Right forelimb (tissue), 1 donor: ENCODE data around the gene GDPD5.
A peak's percentile ranks its signal among the peaks of the same experiment; 100 is the strongest.

Source experiments
- DNase-seq: peaks from one replicate; pipeline ENCODE4 v3.0.0-alpha.2; 2018

GDPD5 gene

GRCh38 chr11:75558939-75559843 lies 33.5 kb upstream of the GDPD5 start:
- peak; percentile 80 for DNase-seq

- DNase-seq = peak; percentile 82
Measured at GRCh38 chr11:75557666-75558494, 32.1 kb upstream of the GDPD5 start.

DNA sequence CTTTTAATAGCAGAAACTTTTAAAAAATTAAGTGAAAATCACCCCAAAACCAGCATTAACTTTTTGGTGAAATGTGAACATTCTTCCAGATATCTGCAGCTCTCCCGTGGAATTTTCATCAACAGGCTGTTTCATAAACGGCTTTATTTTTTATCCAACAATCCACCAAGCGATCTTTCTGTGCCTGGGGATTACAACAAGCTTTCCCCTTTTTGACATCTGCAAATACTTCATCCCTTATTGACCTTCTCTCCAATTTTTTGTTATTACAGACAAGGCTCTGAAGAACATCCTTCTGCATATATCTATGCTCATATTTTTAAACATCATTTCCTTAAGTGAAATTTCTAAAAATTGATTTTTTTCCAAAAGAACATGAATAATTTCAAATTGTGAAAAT lies 30.5 kb upstream of the GDPD5 start:
- DNase-seq = no peak

DNA sequence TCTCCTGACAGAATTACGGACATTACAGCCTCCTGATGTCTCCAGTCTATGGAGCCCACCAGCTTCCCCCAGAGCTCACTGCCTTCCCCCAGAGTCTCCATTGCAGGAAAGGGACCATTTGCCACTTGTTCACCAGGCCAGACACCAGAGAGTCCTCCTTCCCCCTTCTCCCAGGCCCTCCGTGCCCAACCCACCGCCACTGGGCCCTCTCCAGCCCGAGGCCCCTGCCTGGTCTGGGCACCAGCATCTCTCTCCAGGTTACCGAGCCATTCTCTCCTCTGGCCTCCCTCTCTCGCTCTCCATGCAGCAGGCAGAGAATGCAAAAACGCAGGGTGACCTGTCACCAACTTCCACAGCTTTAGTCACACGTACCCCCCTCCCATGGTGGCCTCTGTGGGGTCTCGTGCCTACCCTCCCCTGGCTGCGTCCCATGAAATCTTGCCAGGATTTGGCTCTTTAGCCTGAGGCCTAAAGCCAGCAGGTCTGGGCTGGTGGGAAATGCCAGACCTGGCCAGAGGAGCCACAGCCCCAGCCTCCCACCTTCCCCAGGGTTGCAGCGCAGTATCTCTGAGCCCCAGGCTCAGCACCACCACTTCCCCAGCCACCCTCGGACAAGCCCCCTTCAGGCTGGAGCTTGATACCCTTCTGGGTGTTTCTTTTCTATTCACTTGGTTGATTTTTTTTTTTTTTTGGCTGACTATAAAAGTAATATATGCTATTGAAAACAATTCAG lies 29.5 kb upstream of the GDPD5 start:
- DNase-seq = no peak

DNA sequence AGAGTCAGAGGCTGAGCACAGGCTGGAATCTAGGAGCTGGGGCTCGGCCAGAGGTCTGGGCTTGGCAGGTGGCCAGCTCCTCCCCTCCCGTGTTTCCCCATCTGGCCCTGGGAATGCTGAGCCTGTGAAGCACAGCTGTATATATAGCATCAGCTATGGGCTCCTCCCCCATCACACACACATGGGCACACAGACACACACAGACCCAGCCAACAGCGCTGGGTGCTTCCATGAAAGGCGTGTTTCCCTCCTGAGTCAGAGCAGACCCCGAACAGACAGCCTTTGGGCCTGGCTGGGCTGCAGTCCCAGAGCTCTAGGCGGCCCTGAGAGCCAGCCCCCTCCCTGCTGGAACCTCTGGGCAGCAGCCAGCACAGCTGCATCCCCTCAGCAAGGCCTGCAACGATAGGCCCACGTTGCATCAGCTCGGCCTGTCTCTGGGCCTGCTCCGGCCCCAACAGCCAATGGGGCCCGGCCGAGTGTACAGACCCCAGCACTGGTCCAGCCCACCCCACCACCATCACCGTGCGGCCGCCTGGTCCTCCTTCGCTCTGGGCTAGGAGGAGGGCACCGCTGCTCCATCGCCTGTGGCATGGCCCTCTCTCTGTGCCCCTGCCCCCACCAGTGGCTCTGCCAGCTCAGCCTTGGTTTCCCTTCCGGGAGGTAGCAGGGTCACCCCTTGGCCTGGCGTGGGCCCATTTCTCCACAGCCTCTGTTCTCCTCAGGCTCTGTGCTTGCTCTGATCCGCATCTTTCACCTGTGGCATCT lies 28.7 kb upstream of the GDPD5 start:
- DNase-seq = peak; percentile 98

DNA sequence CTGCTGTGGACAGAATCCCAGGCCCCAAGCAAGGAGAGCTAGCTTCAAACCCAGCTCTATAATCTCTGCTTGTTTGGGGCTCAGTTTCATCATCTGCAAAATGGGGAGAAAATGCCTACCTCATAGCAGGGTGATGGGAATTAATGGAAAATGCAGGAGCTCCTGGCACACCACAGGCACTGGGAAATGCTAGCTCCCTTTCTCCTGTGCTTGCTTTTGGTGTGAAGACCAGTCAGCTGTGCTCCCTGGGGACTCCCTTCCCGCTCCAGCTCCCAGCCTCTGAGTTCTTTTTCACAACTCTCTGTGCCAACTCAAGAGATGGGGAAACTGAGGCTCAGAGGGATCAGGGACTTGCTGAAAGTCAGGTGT lies 28.1 kb upstream of the GDPD5 start:
- DNase-seq = no peak

GRCh38 chr11:75553182-75553581 lies 27.4 kb upstream of the GDPD5 start:
- no peak for DNase-seq

- no peak for DNase-seq
Measured at GRCh38 chr11:75549370-75549958, 23.7 kb upstream of the GDPD5 start.

GRCh38 chr11:75548595-75549272 lies 23.0 kb upstream of the GDPD5 start:
- no peak for DNase-seq

GRCh38 chr11:75547617-75548058 lies 21.9 kb upstream of the GDPD5 start:
- DNase-seq = peak; percentile 85

DNA sequence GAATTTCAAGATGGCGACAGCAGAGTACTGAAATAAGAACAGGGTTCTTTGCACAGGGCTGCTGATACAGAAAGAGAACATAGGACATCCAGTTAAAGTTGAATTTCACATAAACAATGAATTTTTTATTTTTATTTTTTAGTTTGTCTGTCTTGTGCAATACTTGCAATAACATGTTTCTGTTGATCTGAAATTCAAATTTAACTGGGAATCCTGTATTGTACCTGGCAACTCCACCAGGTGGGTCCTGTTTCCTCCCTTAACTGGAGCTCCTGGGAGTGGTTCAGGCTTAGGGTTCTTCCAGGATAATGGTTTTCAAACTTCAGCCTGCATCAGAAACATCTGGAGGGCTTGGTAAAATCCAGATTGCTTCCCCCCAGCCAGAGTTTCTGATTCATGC lies 21.4 kb upstream of the GDPD5 start:
- DNase-seq = no peak

GRCh38 chr11:75543806-75544205 lies 18.1 kb upstream of the GDPD5 start:
- no peak for DNase-seq

DNA sequence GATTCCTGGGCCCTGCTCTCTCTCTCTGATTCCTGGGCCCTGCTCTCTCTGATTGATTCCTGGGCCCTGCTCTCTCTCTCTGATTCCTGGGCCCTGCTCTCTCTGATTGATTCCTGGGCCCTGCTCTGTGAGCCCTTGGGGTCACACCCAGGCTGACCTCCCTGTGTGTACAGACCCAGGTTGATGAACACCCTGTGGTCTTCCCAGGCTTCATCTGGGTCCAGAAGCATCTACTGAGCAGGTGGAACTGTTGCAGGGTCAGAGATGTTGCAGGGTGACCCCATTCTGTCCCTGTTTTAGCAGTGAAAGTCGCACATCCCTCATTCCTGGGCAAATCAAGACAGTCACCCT lies 16.3 kb upstream of the GDPD5 start:
- DNase-seq = no peak

GRCh38 chr11:75541193-75542087 lies 15.7 kb upstream of the GDPD5 start:
- DNase-seq = no peak

DNA sequence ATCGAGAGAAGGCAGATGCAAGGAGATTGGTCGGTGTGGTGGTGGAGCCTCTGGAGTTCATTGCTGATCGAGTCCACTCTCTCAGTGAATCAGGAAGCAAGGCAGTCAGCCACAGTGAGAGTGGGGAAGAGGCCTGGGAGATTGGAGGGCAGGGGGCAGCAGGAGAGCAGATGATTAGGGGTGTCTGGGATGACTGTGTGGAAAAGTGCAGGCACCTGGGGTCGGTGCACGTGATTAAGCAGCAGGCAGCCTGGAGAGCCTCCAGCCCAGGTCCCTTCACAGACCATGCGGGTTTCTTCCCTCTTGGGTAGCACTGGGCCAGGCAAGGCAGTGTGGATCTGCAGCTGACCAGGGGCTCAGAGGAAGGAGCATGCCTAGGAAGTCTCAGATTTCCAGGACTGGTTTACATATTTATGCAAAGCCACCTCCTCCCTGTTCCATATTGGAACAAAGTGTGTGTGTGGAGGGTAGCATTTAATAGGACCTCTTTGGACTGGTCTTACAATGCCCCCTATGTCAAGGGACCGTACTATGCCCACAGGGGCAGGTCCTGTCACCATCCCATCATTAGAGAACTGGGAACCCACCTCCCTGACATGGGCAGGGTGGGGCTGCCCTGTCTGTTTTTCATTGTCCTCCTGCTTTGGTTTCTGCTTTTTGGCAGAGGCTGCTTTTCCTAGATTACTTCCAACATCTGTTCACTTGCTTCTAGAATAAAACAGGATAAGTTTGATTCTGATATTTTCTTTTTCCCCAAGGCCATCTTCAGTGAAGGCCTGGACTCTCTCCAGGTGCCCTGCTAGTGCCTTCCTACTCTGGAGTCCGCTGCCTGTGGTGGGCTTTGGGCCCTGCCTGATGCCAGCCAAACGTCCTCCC lies 14.0 kb upstream of the GDPD5 start:
- DNase-seq = peak; percentile 42

DNA sequence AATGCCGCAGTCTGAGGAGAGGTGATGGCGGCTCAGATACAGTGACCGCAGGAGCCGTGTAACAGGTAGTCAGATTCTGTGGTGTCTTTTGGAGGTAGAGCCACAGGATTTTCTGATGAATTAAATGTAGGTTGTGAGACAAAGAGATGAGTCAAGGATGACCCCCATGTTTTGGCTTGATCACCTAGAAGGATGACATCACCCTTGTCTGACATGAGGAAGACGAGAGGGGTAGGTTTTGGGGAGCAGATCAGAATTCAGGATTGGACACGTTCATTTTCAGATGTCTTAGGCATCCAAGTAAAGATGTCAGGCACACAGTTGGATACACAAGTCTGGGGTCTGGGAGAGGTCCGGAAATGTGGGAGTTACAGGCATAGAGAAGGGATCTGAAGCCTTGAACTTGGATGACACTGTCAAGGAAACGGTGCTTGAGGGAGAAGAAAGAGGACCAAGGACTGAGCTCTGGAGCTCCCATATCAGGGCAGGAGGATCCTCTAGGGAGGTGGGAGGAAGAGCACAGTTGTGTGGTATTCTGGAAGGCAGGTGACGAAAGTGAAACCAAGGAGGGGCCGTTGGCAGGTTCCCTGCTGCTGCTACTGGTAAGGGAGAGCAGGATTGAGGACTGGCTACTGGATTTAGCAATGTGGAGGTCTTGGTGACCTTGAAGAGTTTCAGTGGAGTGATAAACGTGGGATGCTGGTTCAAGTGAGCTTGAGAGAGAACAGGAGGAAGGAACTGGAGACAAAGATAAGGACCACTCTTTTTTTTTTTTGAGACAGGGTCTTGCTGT lies 12.6 kb upstream of the GDPD5 start:
- no peak for DNase-seq

- no peak for DNase-seq
Measured at GRCh38 chr11:75537740-75538139, 12.0 kb upstream of the GDPD5 start.
